ENCODE data around the gene PYGO1. TPM values are rescaled to one million over a fixed set of nuclear protein-coding genes. Genes with fewer than 3 reads are reported as not detected.

PYGO1 gene
- total RNA-seq, 1 experiment from 2014 or later = 0.55 TPM

DNA sequence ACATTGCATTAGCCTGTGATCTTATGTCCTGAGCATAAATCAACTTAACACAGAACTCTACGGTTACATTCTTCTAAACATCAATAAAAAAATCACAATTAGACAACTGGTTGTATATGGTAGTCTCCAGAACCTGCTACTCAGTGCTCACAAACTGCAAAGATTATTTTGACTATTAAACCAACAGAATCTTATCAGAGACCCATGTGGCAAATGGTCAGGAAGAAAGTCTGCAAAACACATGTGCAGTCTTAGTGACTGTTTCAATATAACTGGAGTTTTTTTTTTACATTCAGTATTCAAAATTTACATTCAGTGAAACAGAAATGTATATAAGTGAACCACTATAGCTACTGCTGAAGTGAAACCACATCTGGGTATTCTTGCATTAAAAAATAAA, 27.3 kb upstream of the PYGO1 start:
- Mint-ChIP-seq H3K36me3 (no peaks in the 10 kb centered on the region), H3K4me1 (peaks cover 22% of the 10 kb centered on the region), H3K9me3 (no peaks in the 10 kb centered on the region), H3K4me3 (no peak overlapping the region), H3K27me3 (ENCODE audit: low read depth) (no peaks in the 10 kb centered on the region), H3K27ac (no peak overlapping the region)
- POLR2A ChIA-PET = no interaction called here
- ATAC-seq = no peak
- TF ChIP-seq, protein P1, sequence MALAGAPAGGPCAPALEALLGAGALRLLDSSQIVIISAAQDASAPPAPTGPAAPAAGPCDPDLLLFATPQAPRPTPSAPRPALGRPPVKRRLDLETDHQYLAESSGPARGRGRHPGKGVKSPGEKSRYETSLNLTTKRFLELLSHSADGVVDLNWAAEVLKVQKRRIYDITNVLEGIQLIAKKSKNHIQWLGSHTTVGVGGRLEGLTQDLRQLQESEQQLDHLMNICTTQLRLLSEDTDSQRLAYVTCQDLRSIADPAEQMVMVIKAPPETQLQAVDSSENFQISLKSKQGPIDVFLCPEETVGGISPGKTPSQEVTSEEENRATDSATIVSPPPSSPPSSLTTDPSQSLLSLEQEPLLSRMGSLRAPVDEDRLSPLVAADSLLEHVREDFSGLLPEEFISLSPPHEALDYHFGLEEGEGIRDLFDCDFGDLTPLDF (CRISPR knock-in tag; IDR thresholded peaks at IDR 0.05) = no peak
- TF ChIP-seq NFE2L1 (CRISPR knock-in tag; IDR thresholded peaks at IDR 0.05) (no peak), ZNF416 (CRISPR knock-in tag; IDR thresholded peaks at IDR 0.05) (no peak), CREB1 (CRISPR knock-in tag; IDR thresholded peaks at IDR 0.05) (no peak), GABPB1 (CRISPR knock-in tag; IDR thresholded peaks at IDR 0.05) (no peak), SP1 (CRISPR knock-in tag; conservative IDR thresholded peaks at IDR 0.05) (no peak), E2F4 (CRISPR knock-in tag; IDR thresholded peaks at IDR 0.05; ENCODE audit: borderline replicate concordance, low read depth) (no peak), ZNF317 (CRISPR knock-in tag; IDR thresholded peaks at IDR 0.05; ENCODE audit: borderline replicate concordance, low read depth) (no peak), ERG (CRISPR knock-in tag; IDR thresholded peaks at IDR 0.05) (no peak), ZNF219 (CRISPR knock-in tag; IDR thresholded peaks at IDR 0.05; ENCODE audit: borderline replicate concordance) (no peak), SMAD3 (CRISPR knock-in tag; IDR thresholded peaks at IDR 0.05; ENCODE audit: borderline replicate concordance) (no peak), PRRX2 (CRISPR knock-in tag; IDR thresholded peaks at IDR 0.05) (no peak), ZNF532 (CRISPR knock-in tag; IDR thresholded peaks at IDR 0.05; ENCODE audit: borderline replicate concordance) (no peak), GRHL2 (CRISPR knock-in tag; IDR thresholded peaks at IDR 0.05; ENCODE audit: insufficient replicate concordance, severe bottlenecking) (no peak), RORB (CRISPR knock-in tag; IDR thresholded peaks at IDR 0.05) (no peak)
- TF ChIP-seq, protein P2, sequence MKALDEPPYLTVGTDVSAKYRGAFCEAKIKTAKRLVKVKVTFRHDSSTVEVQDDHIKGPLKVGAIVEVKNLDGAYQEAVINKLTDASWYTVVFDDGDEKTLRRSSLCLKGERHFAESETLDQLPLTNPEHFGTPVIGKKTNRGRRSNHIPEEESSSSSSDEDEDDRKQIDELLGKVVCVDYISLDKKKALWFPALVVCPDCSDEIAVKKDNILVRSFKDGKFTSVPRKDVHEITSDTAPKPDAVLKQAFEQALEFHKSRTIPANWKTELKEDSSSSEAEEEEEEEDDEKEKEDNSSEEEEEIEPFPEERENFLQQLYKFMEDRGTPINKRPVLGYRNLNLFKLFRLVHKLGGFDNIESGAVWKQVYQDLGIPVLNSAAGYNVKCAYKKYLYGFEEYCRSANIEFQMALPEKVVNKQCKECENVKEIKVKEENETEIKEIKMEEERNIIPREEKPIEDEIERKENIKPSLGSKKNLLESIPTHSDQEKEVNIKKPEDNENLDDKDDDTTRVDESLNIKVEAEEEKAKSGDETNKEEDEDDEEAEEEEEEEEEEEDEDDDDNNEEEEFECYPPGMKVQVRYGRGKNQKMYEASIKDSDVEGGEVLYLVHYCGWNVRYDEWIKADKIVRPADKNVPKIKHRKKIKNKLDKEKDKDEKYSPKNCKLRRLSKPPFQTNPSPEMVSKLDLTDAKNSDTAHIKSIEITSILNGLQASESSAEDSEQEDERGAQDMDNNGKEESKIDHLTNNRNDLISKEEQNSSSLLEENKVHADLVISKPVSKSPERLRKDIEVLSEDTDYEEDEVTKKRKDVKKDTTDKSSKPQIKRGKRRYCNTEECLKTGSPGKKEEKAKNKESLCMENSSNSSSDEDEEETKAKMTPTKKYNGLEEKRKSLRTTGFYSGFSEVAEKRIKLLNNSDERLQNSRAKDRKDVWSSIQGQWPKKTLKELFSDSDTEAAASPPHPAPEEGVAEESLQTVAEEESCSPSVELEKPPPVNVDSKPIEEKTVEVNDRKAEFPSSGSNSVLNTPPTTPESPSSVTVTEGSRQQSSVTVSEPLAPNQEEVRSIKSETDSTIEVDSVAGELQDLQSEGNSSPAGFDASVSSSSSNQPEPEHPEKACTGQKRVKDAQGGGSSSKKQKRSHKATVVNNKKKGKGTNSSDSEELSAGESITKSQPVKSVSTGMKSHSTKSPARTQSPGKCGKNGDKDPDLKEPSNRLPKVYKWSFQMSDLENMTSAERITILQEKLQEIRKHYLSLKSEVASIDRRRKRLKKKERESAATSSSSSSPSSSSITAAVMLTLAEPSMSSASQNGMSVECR (CRISPR knock-in tag; IDR thresholded peaks at IDR 0.05; ENCODE audit: borderline replicate concordance) = no peak
- TF ChIP-seq, protein P3, sequence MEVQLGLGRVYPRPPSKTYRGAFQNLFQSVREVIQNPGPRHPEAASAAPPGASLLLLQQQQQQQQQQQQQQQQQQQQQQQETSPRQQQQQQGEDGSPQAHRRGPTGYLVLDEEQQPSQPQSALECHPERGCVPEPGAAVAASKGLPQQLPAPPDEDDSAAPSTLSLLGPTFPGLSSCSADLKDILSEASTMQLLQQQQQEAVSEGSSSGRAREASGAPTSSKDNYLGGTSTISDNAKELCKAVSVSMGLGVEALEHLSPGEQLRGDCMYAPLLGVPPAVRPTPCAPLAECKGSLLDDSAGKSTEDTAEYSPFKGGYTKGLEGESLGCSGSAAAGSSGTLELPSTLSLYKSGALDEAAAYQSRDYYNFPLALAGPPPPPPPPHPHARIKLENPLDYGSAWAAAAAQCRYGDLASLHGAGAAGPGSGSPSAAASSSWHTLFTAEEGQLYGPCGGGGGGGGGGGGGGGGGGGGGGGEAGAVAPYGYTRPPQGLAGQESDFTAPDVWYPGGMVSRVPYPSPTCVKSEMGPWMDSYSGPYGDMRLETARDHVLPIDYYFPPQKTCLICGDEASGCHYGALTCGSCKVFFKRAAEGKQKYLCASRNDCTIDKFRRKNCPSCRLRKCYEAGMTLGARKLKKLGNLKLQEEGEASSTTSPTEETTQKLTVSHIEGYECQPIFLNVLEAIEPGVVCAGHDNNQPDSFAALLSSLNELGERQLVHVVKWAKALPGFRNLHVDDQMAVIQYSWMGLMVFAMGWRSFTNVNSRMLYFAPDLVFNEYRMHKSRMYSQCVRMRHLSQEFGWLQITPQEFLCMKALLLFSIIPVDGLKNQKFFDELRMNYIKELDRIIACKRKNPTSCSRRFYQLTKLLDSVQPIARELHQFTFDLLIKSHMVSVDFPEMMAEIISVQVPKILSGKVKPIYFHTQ (CRISPR knock-in tag; IDR thresholded peaks at IDR 0.05) = no peak
- TF ChIP-seq, protein P4, sequence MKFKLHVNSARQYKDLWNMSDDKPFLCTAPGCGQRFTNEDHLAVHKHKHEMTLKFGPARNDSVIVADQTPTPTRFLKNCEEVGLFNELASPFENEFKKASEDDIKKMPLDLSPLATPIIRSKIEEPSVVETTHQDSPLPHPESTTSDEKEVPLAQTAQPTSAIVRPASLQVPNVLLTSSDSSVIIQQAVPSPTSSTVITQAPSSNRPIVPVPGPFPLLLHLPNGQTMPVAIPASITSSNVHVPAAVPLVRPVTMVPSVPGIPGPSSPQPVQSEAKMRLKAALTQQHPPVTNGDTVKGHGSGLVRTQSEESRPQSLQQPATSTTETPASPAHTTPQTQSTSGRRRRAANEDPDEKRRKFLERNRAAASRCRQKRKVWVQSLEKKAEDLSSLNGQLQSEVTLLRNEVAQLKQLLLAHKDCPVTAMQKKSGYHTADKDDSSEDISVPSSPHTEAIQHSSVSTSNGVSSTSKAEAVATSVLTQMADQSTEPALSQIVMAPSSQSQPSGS (CRISPR knock-in tag; IDR thresholded peaks at IDR 0.05; ENCODE audit: borderline replicate concordance, low read depth) = no peak
- CTCF ChIA-PET = interaction anchor here (0.9 to 1.2 kb wide), 2 partner anchors 9 to 180 kb away, joined by 3 read pairs; no protein-coding TSS in a partner anchor
- no peak for DNase-seq (ENCODE audit: low spot score)
